GM23338 (cell line): ENCODE data around the gene PRAMEF12.

Source experiments
- EZH2 ChIP-seq: fragments of 200-600 bp; sonication (generic); IDR thresholded peaks from one replicate; pipeline ENCODE4 v1.8.0; 2017; ENCODE audit warnings: antibody characterized with exemption, mild to moderate bottlenecking, low read depth; ENCODE audit not compliant: unreplicated experiment
- EZH2phosphoT487 ChIP-seq: fragments of 200-600 bp; sonication (generic); IDR thresholded peaks from one replicate; pipeline ENCODE4 v1.8.1; 2018; ENCODE audit warnings: antibody characterized with exemption; ENCODE audit not compliant: unreplicated experiment
- JUNB ChIP-seq: IDR thresholded peaks from one replicate; pipeline ENCODE4 v1.6.1; 2016; ENCODE audit warnings: antibody characterized with exemption; ENCODE audit not compliant: unreplicated experiment
- POLR2AphosphoS5 ChIP-seq: IDR thresholded peaks from 2 replicates; pipeline ENCODE4 v1.6.1; 2016; ENCODE audit warnings: antibody characterized with exemption, low read depth
- TF ChIP-seq, protein P1 (sequence below), 2 experiments: fragments of 200-600 bp in 1 of 2; sonication (generic) in 1 of 2; conservative IDR thresholded peaks; 2 replicates each; pipeline versions ENCODE4 v1.5.1 to v1.6.1; 2016 to 2017; ENCODE audit warnings: antibody characterized with exemption in 2 of 2, low read depth in 2 of 2, mild to moderate bottlenecking in 2 of 2, moderate library complexity in 1 of 2
- TF ChIP-seq, protein P2 (sequence below): IDR thresholded peaks from one replicate; pipeline ENCODE4 v1.6.1; 2018; ENCODE audit warnings: antibody characterized with exemption; ENCODE audit not compliant: unreplicated experiment

DNA sequence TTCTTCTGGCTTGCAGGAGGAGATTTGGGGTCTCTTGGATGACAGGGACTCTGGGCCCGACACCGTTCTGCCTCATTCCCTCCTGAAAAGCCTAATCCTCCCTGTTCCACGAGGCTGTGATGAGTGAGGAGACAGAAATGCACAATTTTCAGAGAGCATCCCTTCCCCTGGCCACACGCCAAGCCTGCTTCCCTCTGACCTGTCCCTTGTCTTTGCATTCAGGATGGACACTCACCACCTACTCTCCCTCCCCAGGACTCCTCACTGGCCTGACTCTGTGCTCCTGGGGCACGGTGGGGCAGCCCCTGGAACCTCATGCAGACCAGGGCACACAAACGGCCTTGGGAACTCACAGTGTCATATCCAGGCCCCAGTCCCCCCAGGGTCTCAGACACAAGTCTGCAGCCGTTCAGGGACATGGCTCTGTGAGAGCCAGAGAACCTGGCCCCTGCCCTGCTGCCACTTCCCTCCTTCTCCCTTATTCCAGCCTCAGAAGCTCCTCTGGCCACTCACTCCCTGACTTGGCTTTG, 3.5 kb upstream of the PRAMEF12 start:
- TF ChIP-seq, protein P1, sequence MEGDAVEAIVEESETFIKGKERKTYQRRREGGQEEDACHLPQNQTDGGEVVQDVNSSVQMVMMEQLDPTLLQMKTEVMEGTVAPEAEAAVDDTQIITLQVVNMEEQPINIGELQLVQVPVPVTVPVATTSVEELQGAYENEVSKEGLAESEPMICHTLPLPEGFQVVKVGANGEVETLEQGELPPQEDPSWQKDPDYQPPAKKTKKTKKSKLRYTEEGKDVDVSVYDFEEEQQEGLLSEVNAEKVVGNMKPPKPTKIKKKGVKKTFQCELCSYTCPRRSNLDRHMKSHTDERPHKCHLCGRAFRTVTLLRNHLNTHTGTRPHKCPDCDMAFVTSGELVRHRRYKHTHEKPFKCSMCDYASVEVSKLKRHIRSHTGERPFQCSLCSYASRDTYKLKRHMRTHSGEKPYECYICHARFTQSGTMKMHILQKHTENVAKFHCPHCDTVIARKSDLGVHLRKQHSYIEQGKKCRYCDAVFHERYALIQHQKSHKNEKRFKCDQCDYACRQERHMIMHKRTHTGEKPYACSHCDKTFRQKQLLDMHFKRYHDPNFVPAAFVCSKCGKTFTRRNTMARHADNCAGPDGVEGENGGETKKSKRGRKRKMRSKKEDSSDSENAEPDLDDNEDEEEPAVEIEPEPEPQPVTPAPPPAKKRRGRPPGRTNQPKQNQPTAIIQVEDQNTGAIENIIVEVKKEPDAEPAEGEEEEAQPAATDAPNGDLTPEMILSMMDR (conservative IDR thresholded peaks at IDR 0.05; ENCODE audit: low read depth in 2 of 2) = no peak
- TF ChIP-seq EZH2phosphoT487 (no peak), POLR2AphosphoS5 (no peak), JUNB (no peak), EZH2 (no peak)
- TF ChIP-seq, protein P2, sequence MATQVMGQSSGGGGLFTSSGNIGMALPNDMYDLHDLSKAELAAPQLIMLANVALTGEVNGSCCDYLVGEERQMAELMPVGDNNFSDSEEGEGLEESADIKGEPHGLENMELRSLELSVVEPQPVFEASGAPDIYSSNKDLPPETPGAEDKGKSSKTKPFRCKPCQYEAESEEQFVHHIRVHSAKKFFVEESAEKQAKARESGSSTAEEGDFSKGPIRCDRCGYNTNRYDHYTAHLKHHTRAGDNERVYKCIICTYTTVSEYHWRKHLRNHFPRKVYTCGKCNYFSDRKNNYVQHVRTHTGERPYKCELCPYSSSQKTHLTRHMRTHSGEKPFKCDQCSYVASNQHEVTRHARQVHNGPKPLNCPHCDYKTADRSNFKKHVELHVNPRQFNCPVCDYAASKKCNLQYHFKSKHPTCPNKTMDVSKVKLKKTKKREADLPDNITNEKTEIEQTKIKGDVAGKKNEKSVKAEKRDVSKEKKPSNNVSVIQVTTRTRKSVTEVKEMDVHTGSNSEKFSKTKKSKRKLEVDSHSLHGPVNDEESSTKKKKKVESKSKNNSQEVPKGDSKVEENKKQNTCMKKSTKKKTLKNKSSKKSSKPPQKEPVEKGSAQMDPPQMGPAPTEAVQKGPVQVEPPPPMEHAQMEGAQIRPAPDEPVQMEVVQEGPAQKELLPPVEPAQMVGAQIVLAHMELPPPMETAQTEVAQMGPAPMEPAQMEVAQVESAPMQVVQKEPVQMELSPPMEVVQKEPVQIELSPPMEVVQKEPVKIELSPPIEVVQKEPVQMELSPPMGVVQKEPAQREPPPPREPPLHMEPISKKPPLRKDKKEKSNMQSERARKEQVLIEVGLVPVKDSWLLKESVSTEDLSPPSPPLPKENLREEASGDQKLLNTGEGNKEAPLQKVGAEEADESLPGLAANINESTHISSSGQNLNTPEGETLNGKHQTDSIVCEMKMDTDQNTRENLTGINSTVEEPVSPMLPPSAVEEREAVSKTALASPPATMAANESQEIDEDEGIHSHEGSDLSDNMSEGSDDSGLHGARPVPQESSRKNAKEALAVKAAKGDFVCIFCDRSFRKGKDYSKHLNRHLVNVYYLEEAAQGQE = no peak
